Hepatocyte (in vitro differentiated cells): ENCODE data around the gene TBX3. TPM values are rescaled to one million over a fixed set of nuclear protein-coding genes. Genes with fewer than 3 reads are reported as not detected.

Source experiments
- DNase-seq: peaks from one replicate; pipeline ENCODE4 v3.0.0-alpha.2; 2016; ENCODE audit warnings: low spot score
- H2AFZ ChIP-seq: fragments of 200-600 bp; sonication (generic); 2 replicates; pipeline ENCODE4 v1.6.0; 2016; ENCODE audit warnings: antibody characterized with exemption, mild to moderate bottlenecking
- H3K27ac ChIP-seq: fragments of 200-600 bp; sonication (generic); 2 replicates; pipeline ENCODE4 v1.5.1; 2016; ENCODE audit warnings: mild to moderate bottlenecking
- H3K27me3 ChIP-seq: fragments of 200-600 bp; sonication (generic); 2 replicates; pipeline ENCODE4 v1.6.1; 2016
- H3K36me3 ChIP-seq: fragments of 200-600 bp; sonication (generic); replicated peaks from 2 replicates; pipeline ENCODE4 v1.5.1; 2016; ENCODE audit warnings: low read depth; ENCODE audit not compliant: insufficient read depth
- H3K4me1 ChIP-seq: fragments of 200-600 bp; sonication (generic); 2 replicates; pipeline ENCODE4 v1.5.1; 2016; ENCODE audit warnings: mild to moderate bottlenecking, moderate library complexity; ENCODE audit not compliant: insufficient read depth
- H3K4me2 ChIP-seq: fragments of 200-600 bp; sonication (generic); 2 replicates; pipeline ENCODE4 v1.6.0; 2016
- H3K4me3 ChIP-seq: fragments of 200-600 bp; sonication (generic); 2 replicates; pipeline ENCODE4 v1.5.1; 2016; ENCODE audit warnings: mild to moderate bottlenecking
- H3K79me2 ChIP-seq: fragments of 200-600 bp; sonication (generic); 2 replicates; pipeline ENCODE4 v1.6.0; 2017; ENCODE audit warnings: mild to moderate bottlenecking
- H3K9me2 ChIP-seq: fragments of 200-600 bp; sonication (generic); replicated peaks from 2 replicates; pipeline ENCODE4 v1.6.0; 2017; ENCODE audit warnings: mild to moderate bottlenecking; ENCODE audit not compliant: insufficient read depth
- H3K9me3 ChIP-seq: fragments of 200-600 bp; sonication (generic); 2 replicates; pipeline ENCODE4 v1.5.1; 2016; ENCODE audit warnings: low read depth, mild to moderate bottlenecking
- H4K20me1 ChIP-seq: fragments of 200-600 bp; sonication (generic); 2 replicates; pipeline ENCODE4 v1.6.0; 2016; ENCODE audit warnings: mild to moderate bottlenecking; ENCODE audit not compliant: insufficient read depth, poor library complexity, severe bottlenecking
- EZH2 ChIP-seq: fragments of 200-600 bp; sonication (generic); IDR thresholded peaks from 2 replicates; pipeline ENCODE4 v1.6.1; 2016; ENCODE audit warnings: antibody characterized with exemption, mild to moderate bottlenecking, borderline replicate concordance
- EZH2phosphoT487 ChIP-seq: fragments of 200-600 bp; sonication (generic); IDR thresholded peaks from one replicate; pipeline ENCODE4 v1.6.1; 2018; ENCODE audit warnings: antibody characterized with exemption, mild to moderate bottlenecking, low read depth, moderate library complexity; ENCODE audit not compliant: unreplicated experiment, severe bottlenecking
- WGBS: methylation state at CpG from one replicate; pipeline ENCODE4 v1.1.6; 2016; ENCODE audit warnings: low lambda C conversion rate; ENCODE audit errors: missing lambda C conversion rate; 5-methylcytosine and 5-hydroxymethylcytosine counted together
- polyA plus RNA-seq: library from polyadenylated mRNA; unstranded; fragments of >200 nt; fragmentation: Nextera tagmentation; extraction: Ambion mirVana; gene quantifications from 2 replicates; pipeline ENCODE4 v1.2.1, GENCODE V29; 2016
- total RNA-seq: library from RNA; depleted of rRNA; stranded (reverse); fragments of >200 nt; gene quantifications from 2 replicates; pipeline ENCODE4 v1.2.3, GENCODE V29; 2014
- TF ChIP-seq, protein P1 (sequence below): fragments of 200-600 bp; sonication (generic); IDR thresholded peaks from 2 replicates; pipeline ENCODE4 v1.5.1; 2016; ENCODE audit warnings: antibody characterized with exemption, mild to moderate bottlenecking; ENCODE audit not compliant: poor library complexity

TBX3 gene
- total and polyA plus RNA-seq, 2 experiments from 2014 or later: 109 to 133 TPM

- Histone ChIP-seq H3K4me1 (no peaks in the 10 kb centered on the region), H3K9me2 (no peaks in the 10 kb centered on the region), H3K36me3 (no peaks in the 10 kb centered on the region), H2AFZ (no peak overlapping the region), H4K20me1 (no peaks in the 10 kb centered on the region), H3K9me3 (no peaks in the 10 kb centered on the region), H3K4me3 (no peak overlapping the region), H3K79me2 (no peaks in the 10 kb centered on the region), H3K27ac (no peak overlapping the region), H3K4me2 (no peak overlapping the region), H3K27me3 (no peaks in the 10 kb centered on the region)
- DNase-seq: no peak
- no peak for TF ChIP-seq EZH2phosphoT487
- TF ChIP-seq, protein P1, sequence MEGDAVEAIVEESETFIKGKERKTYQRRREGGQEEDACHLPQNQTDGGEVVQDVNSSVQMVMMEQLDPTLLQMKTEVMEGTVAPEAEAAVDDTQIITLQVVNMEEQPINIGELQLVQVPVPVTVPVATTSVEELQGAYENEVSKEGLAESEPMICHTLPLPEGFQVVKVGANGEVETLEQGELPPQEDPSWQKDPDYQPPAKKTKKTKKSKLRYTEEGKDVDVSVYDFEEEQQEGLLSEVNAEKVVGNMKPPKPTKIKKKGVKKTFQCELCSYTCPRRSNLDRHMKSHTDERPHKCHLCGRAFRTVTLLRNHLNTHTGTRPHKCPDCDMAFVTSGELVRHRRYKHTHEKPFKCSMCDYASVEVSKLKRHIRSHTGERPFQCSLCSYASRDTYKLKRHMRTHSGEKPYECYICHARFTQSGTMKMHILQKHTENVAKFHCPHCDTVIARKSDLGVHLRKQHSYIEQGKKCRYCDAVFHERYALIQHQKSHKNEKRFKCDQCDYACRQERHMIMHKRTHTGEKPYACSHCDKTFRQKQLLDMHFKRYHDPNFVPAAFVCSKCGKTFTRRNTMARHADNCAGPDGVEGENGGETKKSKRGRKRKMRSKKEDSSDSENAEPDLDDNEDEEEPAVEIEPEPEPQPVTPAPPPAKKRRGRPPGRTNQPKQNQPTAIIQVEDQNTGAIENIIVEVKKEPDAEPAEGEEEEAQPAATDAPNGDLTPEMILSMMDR: no peak
- TF ChIP-seq EZH2: no peak
- 74% methylated on average over 6 of the region's 6 CpGs for WGBS
Measured at GRCh38 chr12:114638790-114639435, 45.1 kb downstream of the TBX3 start.

- Histone ChIP-seq H3K27ac (no peak overlapping the region), H3K4me3 (no peak overlapping the region), H3K4me2 (no peak overlapping the region), H3K9me2 (no peaks in the 10 kb centered on the region), H3K9me3 (no peaks in the 10 kb centered on the region), H3K4me1 (no peaks in the 10 kb centered on the region), H4K20me1 (no peaks in the 10 kb centered on the region), H3K27me3 (no peaks in the 10 kb centered on the region), H3K36me3 (no peaks in the 10 kb centered on the region), H3K79me2 (no peaks in the 10 kb centered on the region), H2AFZ (no peak overlapping the region)
- 50% methylated on average over 15 of the region's 15 CpGs for WGBS
- TF ChIP-seq, protein P1: peak; percentile 45
- TF ChIP-seq EZH2: no peak
- TF ChIP-seq EZH2phosphoT487: no peak
- DNase-seq: peak; percentile 22
Measured at GRCh38 chr12:114636723-114637480, 47.1 kb downstream of the TBX3 start.

- 65% methylated on average over 7 of the region's 7 CpGs for WGBS
- Histone ChIP-seq H3K79me2 (no peaks in the 10 kb centered on the region), H3K27me3 (no peaks in the 10 kb centered on the region), H4K20me1 (no peaks in the 10 kb centered on the region), H3K36me3 (no peaks in the 10 kb centered on the region), H3K9me3 (no peaks in the 10 kb centered on the region), H3K4me2 (no peak overlapping the region), H2AFZ (no peak overlapping the region), H3K27ac (no peak overlapping the region), H3K9me2 (no peaks in the 10 kb centered on the region), H3K4me1 (no peaks in the 10 kb centered on the region), H3K4me3 (no peak overlapping the region)
- no peak for TF ChIP-seq EZH2
- no peak for TF ChIP-seq EZH2phosphoT487
- TF ChIP-seq, protein P1: no peak
- DNase-seq: no peak
Measured at GRCh38 chr12:114631242-114631641, 52.7 kb downstream of the TBX3 start.
